HG02970 (cell line): ENCODE measurements around the gene RASA3.
"Not testable (repeated sequence)": the region's sequence is repeated elsewhere in the genome, so short reads cannot be mapped to it uniquely, and the experiment has no call there.

ENCODE experiments used
- ATAC-seq: cut with Tn5 transposase; IDR thresholded peaks from one replicate; pipeline ENCODE4 v1.9.1; 2021; ENCODE audit warnings: mild to moderate bottlenecking, moderate library complexity, moderate number of reproducible peaks; ENCODE audit not compliant: unreplicated experiment, low FRiP score

Gene RASA3

DNA sequence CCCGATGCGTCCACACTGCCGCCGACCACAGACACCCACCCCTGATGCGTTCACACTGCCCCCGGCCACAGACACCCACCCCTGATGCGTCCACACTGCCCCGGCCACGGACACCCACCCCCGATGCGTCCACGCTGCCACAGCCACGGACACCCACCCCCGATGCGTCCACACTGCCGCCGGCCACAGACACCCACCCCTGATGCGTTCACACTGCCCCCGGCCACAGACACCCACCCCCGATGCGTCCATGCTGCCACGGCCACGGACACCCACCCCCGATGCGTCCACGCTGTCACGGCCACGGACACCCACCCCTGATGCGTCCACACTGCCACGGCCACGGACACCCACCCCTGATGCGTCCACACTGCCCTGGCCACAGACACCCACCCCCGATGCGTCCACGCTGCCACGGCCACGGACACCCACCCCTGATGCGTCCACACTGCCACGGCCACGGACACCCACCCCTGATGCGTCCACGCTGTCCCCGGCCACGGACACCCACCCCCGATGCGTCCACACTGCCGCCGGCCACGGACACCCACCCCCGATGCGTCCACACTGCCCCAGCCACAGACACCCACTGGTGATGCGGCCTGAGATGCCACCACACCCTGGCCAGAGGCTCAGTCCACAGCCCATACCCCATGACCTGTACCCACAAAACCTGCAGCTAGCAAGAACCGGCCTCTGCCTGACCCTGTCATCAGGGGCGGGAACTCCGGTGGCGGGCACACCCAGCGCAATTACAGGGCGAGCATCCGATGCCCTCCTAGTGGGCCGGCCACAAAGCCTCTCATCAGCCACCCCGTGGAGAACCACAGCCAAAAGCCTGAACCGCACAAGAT, 28.4 kb downstream of the RASA3 start:
- ATAC-seq: no peak

DNA sequence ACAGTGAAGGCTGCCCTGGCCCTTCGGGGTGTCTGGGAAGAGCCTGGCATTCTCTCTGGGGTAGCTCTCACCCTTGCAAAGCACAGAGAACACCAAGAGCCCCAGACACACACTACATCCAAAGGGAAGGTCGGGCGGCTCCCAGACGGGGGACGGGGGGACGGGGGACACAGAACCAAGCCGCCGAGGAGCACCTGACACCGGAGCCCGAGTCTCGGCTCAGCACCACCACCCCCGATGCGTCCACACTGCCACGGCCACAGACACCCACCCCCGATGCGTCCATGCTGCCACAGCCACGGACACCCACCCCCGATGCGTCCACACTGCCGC, 29.2 kb downstream of the RASA3 start:
- not testable (repeated sequence) for ATAC-seq

DNA sequence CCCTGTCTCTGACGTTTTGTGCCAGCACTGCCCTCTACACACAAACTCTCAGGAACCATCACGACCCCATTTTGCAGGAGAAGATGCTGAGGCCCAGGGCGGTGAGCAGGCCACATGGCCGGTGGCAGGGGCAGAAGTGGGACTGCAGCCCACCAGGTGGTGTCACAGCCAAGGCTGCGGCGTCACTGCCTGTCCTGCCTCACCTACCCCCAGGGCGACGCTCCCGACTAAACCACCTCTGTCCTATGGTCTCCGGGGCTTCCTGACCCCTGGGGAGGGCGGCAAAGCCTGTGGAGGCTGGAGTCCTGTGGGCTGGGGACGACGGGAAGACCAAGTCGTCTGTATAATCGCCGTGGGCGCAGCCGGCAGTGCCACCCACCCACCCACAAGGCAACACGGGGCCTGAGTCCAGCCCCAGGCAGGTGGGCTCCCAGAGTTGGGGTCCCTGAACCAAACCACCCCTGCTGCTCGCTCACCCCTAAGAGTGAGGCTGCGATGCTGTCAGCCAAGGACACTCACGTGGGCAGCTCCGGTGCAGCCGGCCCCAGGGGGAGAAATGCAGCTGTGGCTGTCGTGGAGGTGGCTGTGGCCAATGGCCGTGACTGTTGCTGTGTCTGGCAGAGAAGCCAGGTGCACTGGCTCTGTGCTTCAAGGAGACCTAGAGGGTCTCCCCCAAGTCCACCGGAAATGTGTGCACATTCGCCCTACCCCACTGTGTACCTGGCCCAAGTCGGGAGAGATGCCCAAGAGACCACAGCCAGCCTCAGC, 29.7 kb downstream of the RASA3 start:
- ATAC-seq: no peak

DNA sequence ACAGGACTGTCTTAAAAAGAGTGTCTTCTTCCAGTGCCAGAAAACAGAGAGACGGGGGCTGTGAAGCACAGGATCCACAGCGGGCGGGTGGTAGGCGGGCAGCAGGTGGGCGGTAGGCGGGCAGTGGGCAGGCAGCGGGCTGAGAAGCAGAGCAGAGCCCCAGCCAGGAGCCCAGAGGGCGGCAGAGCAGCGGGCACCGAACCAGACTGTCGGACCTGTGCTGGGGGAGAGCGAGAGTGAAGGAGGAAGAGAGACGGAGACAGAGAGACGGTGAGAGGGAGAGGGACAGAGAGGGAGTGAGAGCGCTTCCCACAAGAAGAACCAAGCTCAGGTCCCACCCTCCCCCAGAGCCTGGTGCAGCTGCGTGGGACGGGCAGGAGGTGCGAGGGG, 30.3 kb downstream of the RASA3 start:
- no peak for ATAC-seq

DNA sequence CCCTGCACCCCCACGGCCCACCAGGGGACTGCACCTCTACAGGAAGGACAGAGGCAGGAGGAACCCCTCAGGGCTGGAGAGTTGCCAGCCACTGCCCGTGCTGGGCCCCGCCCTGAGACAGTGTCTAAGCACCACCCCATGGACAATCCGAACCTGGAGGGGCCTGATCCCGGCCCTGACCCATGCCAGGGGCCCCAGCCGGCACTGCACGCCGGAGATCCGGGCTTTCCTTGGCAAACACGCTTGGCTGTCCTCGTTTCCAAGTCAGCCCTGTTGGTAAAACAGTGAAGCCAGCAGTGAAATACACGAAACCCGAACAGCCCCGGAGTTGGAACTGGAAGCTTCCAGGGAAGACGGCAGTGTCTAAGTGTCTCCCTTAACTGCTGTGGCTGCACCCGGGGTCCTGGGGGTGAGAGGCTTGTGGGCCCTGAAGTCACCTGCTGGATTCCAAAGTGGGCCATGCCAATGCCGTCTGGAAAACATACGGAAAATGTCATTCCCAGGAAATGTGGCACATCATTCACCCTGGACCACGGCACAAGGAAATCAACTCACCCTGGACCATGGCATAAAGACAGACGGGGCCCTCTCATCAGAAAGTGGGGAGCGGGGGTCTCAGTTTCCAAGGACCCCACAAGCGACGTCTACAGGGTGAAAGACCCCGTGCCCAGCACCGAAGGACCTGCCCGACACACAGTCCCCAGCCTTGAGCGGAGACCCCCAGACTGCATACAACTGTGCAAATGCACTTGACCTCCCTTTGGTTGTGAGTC, 30.9 kb downstream of the RASA3 start:
- ATAC-seq: no peak

DNA sequence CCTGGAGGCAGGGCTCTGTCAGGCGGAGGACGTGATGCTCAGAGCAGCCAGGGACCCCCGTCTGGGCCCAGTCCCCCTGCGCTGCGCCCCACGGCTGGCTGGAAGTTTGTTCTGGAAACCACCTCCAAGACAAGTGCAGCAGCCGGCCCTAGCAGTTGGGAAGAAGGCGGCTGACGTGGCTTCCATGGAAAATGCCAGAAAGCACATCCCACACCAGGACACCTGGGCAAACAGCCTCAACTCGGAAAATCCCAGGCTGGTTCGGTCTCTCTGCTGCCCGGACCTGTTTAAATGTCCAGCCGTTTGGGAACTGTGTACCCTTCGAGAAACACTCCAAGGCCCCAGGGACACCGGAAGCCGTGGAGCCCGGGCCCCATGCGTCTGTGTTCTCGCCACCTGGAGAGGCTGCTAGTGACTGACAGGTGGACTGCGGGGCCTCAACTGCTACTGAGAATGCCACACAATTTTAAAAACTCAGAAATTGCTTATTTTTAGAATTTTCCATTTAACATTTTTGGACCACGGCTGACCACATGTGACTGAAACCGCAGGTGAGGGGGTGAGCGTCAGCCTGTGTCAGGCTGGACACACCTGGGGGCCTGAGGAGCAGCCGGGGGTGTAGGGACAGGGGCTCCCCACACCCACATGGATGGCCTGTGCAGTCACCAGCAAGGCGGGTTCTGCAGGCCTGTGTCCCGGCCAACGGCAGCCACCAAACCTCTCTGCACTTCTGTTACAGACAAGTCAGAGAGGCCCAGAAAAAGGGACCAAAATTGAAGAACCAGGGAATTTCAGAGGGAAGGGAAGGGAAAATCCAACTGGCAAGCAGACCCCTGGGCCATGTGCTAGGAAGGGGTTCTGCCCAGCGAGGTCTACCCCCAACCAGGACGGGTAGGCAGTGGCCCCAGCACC, 31.7 kb downstream of the RASA3 start:
- no peak for ATAC-seq

DNA sequence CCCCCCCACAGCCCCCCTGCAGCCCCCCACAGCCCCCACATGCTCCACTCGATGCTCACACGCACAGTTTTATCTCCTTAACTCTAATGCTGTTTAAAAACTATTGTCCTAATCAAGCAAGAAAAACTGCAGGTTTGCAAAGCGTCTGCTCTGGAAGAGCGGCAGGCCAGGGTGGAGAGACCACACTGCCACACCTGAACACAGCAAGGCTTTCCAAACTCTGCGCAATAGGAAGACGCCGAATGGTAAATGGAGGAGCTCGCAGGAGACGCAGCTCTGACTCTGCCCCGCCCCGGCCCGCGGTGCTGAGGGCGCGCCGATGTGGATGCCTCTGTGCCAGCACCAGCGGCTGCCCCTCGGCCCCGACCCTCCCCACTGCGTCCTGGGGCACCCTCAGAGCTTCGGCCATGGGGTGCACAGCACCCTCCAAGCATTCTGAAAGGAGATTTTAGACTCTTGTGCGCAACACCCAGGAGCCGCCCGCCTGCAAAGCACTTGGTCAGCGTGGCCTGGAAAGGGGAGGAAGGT, 32.4 kb downstream of the RASA3 start:
- ATAC-seq: no peak

DNA sequence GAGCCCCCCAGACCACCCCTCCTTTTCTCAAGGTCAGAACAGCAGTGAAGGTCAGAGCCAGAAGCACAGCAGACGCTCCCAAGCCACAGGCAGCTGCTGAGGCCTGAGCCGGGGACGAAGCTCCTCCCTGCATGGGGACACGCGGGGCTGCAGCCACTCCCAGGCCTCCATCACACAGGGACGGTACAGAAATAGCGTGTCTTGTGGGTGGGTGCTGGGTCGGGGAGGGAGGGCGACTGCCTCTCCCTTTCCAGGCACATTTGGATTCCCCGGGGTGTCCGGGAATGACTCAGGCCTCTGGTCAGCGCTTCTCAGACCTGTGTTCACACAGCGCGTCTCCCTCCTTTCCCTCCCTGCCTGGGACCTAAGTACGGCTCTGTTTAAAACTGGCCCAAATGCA, 33.2 kb downstream of the RASA3 start:
- ATAC-seq: no peak

DNA sequence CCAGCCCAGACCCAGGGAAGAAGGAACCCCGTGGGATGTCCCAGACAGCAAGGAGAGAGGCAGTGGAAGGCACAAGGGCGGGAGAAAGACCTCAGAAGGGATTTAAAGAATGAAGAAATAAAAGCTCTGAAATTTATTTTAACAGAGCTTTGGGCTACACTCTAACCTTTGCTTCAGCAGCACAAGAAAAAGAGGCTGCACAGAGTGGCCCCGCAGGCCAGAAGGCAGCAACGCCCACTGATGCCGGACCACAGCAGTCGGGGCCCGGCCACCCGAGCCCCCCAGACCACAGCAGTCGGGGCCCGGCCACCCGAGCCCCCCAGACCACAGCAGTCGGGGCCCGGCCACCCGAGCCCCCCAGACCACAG, 33.8 kb downstream of the RASA3 start:
- ATAC-seq: not testable (repeated sequence)

DNA sequence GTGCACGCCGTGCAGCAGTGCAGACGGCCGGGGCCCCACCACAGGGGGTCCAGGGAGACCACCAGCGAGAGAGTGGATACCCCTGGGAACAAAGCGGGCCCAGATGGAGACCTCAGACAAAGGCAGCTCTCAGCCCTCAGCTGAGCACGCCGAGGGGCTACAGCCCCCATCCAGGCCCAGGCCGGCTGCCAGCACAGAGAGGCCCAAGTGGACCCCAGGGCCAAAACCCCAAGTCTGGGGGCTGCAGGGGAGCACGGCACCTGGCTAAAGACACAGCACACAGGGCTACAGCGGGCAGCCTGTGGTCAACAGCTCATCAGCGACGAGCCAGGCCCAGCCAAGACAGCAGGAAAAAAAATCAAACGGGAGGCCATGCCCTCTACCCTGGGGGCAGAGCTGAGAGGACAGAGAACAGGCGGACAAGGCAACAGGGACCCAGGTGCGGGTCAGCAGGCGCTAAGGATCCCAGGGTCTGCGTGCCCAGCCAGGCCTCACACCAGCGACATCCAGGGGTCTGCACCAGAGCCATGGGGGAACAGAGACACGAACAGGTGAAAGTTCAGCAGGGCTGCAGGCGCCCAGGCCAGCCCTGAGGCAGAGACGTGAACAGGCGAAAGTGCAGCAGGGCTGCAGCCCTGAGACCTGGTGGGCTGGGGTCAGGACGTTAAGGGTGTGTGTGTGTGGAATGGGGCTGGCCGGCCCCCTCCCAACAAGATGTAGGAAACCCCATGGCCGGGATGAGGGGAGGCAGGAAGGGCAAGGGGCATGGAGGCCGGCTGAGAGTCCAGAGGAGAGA, 34.3 kb downstream of the RASA3 start:
- ATAC-seq: no peak

DNA sequence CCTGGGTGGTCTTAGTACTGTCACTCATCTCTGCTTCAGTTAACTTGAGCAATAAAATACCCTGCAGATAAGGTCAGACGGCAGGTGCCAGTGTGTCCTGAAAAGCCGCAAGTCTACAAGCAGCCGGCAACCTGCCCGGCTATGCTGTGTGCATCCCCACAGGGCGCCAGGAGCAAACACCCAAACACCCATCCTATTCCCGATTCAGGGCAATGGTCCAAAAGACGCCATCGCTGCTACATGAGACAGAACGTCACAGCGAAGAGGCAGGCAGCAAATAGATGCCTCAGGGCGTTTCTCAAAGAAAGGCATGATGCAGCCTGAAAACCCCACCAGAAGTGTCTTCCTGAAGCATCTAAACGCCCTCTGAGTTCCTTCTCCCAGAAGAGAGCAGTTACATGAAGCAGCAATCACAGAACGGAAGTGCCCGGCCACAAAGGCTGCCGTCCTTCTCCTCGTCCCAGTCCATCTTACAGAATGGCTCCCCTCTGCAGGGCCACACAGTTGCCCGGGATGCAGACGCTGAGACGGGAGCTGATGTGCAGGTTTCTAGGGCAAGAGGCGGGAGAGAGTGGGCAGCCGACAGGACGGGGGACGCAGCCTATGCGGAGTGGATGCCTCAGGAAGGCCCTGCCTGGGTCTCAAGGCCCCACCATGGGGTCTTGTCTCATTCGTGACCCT, 35.1 kb downstream of the RASA3 start:
- no peak for ATAC-seq

DNA sequence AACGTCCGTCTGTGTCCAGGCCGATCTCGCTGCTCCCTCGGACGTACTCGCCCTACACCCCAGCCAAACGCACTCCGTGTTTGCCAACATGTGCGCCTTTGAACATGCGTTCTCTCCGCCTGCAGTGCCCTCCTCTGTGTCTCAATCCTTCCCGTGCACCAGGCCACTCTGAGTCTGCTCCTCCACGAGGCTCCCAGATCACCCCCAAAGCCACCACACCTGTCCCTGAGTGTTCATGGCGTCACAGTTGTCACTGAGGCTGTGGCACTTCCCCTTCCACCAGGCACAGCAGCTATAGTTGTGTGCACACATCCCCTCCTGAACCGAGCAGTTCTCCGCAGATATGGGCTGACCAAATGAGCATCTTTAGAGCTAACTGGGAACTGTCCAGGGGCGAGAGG, 35.6 kb downstream of the RASA3 start:
- no peak for ATAC-seq

DNA sequence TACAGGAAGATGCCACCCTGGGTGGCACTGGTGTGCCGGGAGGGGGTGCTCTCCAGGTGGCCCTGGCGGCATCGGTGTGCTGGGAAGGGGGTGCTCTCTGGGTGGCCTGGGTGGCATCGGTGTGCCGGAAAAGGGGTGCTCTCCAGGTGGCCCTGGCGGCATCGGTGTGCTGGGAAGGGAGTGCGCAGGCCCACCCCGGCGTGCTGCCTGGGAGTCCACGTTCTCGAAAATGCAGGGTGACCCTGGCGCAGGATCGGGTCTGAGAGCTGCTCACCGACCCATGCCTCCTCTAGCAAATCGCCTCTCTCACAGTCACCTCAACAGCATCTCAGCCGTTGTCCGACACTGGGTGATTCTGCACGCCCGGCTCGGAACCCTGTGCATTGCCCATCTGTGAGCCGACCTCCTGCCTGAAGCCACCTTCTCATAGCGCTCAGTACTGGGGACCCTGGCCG, 36.4 kb downstream of the RASA3 start:
- ATAC-seq: no peak

DNA sequence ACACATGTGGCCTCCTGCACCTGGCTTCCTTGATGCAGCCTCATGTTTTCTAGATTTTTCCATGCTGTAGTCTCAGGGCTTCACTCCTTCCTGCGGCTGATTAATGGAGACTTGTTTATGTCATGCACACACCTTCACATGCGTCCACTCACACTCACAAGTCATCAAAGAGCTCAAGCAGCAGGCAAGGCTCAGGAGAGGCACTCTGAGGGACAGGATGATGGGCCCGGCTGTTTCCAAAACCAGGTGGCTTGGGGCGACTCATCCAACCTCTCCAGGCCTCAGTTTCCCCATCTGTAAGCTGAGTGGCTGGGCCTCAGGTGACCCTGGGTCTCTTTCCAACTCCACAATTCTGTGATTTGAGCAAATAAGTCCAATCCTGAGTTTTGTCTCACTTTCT, 36.9 kb downstream of the RASA3 start:
- no peak for ATAC-seq

DNA sequence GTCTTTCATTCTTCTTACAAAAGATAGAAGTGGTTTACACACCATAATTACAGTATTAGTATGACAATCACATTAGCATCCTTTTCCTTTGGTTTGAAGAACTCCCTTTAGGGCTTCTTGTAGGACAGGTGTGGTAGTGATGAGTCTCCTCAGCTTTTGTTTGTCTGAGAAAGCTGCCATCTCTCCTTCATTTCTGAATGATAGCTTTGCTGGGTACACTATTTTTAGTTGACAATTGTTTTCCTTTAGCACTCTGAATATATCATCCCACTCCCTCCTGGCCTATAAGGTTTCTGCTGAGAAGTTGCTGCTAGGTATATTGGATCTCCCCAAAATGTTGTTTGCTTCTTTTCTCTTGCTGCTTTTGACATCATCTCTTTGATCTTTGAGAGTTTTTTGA, 39.3 kb downstream of the RASA3 start:
- no peak for ATAC-seq

DNA sequence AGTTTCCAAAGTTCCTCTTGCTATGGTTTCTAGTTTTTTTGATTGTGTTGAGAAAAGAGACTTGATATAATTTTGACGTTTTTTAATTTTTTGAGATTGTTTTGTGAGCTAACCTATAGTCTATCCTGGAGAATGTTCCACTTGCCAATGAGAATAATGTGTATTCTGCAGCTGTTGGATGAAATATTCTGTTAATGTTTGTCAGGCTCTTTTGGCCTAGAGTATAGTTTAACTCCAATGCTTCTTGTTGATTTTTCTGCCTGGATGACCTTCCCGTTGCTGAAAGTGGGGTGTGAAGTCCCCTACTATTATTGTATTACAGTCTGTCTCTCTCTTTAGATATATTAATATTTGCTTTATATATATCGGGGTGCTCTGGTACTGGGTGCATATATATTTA, 40.0 kb downstream of the RASA3 start:
- ATAC-seq: no peak

DNA sequence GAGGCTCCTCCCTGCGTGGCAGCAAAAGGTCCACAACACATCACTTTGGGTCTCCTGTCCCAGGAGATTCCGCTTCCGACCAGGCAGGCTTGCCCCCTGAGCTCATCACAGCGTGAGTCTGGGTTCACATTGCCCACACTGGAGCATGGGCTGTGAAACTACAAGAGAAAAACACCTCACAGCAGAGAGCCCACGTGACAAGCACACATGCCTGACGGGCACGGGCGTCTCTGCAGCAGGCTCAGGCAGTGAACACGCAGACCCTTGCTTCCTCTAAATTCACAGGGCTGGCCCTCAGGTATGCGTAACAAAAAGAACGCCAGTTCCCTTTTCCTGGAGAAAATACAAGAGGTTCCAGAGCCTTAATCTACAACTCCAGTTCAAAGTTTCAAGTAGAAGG, 41.9 kb downstream of the RASA3 start:
- no peak for ATAC-seq

DNA sequence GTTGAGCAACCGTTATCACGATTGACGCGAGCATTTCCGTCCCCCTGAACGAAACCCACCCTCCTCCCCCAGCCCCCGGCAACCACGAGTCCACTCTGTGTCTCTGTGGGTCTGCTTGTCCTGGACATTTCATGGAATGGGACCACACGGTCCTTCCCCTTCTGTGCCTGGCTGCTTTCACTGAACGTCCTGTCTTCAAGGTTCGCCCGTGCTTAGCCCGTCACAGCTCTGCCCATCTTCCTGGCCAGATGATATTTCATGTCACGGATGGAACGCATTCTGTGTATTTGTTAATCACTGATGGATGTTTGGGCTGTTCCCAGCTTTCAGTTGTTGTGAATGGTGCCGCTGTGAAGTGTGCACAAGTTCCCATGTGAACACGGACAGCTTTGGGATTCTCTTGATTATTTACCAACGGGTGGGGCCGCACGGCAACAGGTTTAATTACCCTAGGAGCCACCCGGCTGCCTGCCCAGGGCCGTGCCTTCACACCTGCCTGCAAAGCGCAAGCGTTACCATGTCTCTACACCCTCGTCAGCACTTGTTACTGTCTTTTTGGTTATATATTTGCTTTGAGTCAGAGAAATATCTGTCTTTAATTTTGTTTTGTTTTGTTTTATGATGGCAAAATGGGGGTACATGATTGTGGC, 42.5 kb downstream of the RASA3 start:
- no peak for ATAC-seq
